Lower lobe of right lung (tissue), 2 donors: ENCODE results near the gene GPR39. TPM values are rescaled to one million over a fixed set of nuclear protein-coding genes. Genes with fewer than 3 reads are reported as not detected.

Source experiments
- ATAC-seq, 2 donors: fragments of 200-7000 bp; cut with Tn5 transposase; one replicate each; pipeline ENCODE4 v1.9.1; 2020 to 2022; ENCODE audit warnings: mild to moderate bottlenecking in 2 of 2, moderate library complexity in 2 of 2
- DNase-seq: peaks from one replicate; pipeline ENCODE4 v3.0.0-alpha.2; 2020
- H3K27ac ChIP-seq: fragments of 200-600 bp; one replicate; pipeline ENCODE4 v1.8.0; 2022
- H3K27me3 ChIP-seq: fragments of 200-600 bp; one replicate; pipeline ENCODE4 v1.8.0; 2022; ENCODE audit warnings: low read depth
- H3K36me3 ChIP-seq: fragments of 200-600 bp; one replicate; pipeline ENCODE4 v1.8.0; 2022; ENCODE audit warnings: mild to moderate bottlenecking
- H3K4me1 ChIP-seq: fragments of 200-600 bp; one replicate; pipeline ENCODE4 v1.8.0; 2022
- H3K4me3 ChIP-seq: fragments of 200-600 bp; one replicate; pipeline ENCODE4 v1.8.0; 2022; ENCODE audit warnings: mild to moderate bottlenecking
- H3K9me3 ChIP-seq: fragments of 200-600 bp; one replicate; pipeline ENCODE4 v1.8.0; 2022
- intact Hi-C: fragments of 100-400 bp; cut with DNase I; formaldehyde crosslinking; loops from one replicate; pipeline ENCODE4 v1.11.0; 2022
- total RNA-seq: library from RNA; stranded (reverse); fragmentation: NEBNext Ultra II Directional; extraction: Animal tissue kit (Norgen Biotek cat#: 25700); gene quantifications from one replicate; pipeline ENCODE4 v1.2.1, GENCODE V29; 2021
- TF ChIP-seq, protein P1 (sequence below): fragments of 200-600 bp; IDR thresholded peaks from one replicate; pipeline ENCODE4 v1.8.0; 2022; ENCODE audit warnings: antibody characterized with exemption, mild to moderate bottlenecking
- donor health status: DM: no; HTN: yes; CAD: no; lungs with severe emphysema.

The GPR39 gene
- total RNA-seq, 1 donor from 2014 or later, result 11.2 TPM

DNA sequence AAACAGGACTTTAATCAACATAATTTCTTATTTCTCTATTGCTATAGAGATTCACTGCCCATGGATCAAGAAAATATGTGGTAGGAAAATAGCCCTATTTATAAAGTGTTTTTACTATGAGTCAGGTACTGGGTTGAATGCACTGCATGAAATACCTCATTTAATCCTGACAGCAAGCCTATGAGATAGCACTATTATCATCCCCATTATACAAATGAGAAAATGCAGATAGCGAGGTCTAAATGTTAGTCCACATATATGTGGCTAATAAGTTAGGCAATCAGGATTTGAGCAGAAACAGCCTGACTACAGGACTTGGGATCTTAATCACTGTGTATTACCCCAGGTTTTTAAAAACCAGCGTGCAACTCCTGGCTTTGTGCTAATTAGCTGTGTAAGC lies 261.9 kb downstream of the GPR39 start:
- TF ChIP-seq, protein P1, sequence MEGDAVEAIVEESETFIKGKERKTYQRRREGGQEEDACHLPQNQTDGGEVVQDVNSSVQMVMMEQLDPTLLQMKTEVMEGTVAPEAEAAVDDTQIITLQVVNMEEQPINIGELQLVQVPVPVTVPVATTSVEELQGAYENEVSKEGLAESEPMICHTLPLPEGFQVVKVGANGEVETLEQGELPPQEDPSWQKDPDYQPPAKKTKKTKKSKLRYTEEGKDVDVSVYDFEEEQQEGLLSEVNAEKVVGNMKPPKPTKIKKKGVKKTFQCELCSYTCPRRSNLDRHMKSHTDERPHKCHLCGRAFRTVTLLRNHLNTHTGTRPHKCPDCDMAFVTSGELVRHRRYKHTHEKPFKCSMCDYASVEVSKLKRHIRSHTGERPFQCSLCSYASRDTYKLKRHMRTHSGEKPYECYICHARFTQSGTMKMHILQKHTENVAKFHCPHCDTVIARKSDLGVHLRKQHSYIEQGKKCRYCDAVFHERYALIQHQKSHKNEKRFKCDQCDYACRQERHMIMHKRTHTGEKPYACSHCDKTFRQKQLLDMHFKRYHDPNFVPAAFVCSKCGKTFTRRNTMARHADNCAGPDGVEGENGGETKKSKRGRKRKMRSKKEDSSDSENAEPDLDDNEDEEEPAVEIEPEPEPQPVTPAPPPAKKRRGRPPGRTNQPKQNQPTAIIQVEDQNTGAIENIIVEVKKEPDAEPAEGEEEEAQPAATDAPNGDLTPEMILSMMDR, result no peak
- no peaks in the 10 kb centered on the region for H3K9me3 ChIP-seq
- no peak overlapping the region for H3K27ac ChIP-seq
- H3K4me3 ChIP-seq, result no peak overlapping the region
- intact Hi-C loops, result no loop called here
- no peaks in the 10 kb centered on the region for H3K4me1 ChIP-seq
- H3K27me3 ChIP-seq, result no peaks in the 10 kb centered on the region
- DNase-seq, result no peak
- no peak for ATAC-seq
- H3K36me3 ChIP-seq, result no peaks in the 10 kb centered on the region

DNA sequence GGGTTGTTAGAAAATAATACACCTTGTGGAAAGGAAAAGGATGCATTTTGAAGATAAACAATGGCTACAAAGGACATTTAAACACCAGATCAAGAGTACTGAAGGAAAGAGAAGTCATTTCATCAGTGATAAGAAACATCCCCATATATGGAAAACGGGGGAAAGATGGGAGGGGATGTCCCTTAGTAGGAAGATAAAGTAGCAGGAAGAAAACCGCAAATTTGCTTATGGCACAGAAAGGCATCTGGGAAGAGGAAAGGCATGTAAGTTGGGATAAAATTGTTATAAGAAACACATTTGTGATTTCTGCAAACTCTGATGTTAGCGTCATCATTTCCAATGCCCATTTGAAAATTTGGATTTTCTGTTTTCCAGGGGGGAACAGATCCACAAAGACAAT lies 263.9 kb downstream of the GPR39 start:
- Histone ChIP-seq H3K36me3 (no peaks in the 10 kb centered on the region), H3K27ac (no peak overlapping the region), H3K9me3 (no peaks in the 10 kb centered on the region), H3K4me1 (no peaks in the 10 kb centered on the region), H3K27me3 (no peaks in the 10 kb centered on the region), H3K4me3 (no peak overlapping the region)
- ATAC-seq (no peak), DNase-seq (no peak)
- TF ChIP-seq, protein P1, result no peak
- intact Hi-C loops, result no loop called here

DNA sequence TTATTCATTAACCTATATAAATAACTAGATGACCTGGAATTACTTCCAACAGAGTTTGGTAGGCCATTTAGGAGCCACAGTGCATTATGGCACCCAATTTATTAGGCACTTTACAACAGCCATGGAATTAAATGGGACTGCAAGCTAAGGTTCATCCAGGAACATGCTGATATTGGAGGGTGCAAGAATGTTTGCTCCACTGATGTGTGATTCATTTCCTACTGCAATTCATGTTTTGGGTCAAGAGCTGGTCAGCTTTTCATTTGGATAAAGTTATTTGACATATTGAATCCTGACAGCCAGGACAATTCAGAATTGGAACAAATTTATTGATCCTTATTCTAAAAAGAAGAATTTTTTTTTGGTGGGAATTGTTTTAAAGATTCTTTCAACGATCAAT lies 265.2 kb downstream of the GPR39 start:
- Histone ChIP-seq H3K27me3 (no peaks in the 10 kb centered on the region), H3K4me1 (no peaks in the 10 kb centered on the region), H3K4me3 (no peak overlapping the region), H3K9me3 (no peaks in the 10 kb centered on the region), H3K27ac (no peak overlapping the region), H3K36me3 (no peaks in the 10 kb centered on the region)
- intact Hi-C loops, result no loop called here
- no peak for ATAC-seq
- TF ChIP-seq, protein P1, result no peak
- DNase-seq, result no peak

DNA sequence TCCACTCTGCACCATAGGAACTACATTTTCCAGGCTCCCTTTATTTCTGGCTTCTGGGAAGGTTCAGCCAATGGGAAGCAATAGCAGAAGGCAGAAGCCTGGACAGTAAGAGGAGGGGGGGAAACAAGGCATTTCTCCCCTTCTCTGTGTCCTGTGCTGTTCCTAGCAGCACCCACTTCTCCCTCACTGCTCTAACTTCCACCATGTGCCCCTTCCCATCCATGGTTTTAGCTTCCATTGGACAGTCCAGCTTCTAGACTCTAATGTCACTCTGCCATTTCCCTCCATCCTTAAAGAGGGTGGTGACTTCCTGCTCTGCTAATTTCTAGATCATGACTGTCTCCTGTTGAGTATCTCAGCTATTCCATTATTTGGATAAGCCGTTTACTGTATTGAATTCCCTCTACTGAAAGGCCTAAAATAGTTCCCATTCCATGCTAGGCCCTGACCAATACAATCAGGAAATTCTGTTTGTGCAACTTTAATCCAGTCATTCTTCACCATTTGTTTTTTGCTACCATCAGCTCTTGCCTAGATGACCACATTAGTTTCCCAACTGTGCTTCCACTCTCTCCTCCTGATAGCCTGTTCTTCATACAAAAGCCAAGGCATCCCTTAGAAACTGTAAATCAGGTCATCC lies 274.2 kb downstream of the GPR39 start:
- Histone ChIP-seq H3K4me3 (no peak overlapping the region), H3K9me3 (no peaks in the 10 kb centered on the region), H3K27ac (no peak overlapping the region), H3K27me3 (no peaks in the 10 kb centered on the region), H3K4me1 (no peaks in the 10 kb centered on the region), H3K36me3 (no peaks in the 10 kb centered on the region)
- intact Hi-C loops, result no loop called here
- ATAC-seq (no peak), DNase-seq (no peak)
- TF ChIP-seq, protein P1, result no peak

DNA sequence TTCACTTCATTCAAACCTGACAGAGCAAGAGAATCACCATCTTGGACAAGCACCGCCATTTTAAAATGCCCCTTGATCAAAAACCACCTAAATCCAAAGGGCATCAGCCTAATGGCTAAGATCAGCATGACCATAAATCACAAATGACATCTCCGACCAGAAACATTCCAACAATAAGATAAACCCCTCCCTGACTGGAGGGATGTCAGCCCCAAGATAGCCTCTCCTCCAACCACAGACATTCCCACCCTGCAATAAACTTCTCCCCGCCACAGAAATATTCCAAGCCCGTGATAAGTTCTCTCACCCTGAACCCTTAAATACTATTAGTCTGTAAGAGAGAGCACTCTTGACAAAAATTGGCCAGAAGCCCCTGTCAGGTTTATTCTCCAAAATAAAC lies 275.0 kb downstream of the GPR39 start:
- no peak for ATAC-seq
- TF ChIP-seq, protein P1, result no peak
- H3K4me3 ChIP-seq, result no peak overlapping the region

More for the DNA sequence above, 275.0 kb downstream of the GPR39 start:
- H3K27me3 ChIP-seq, result no peaks in the 10 kb centered on the region
- intact Hi-C loops, result no loop called here
- no peaks in the 10 kb centered on the region for H3K9me3 ChIP-seq
- no peaks in the 10 kb centered on the region for H3K4me1 ChIP-seq
- no peak overlapping the region for H3K27ac ChIP-seq
- DNase-seq, result no peak
- no peaks in the 10 kb centered on the region for H3K36me3 ChIP-seq
